ENCODE results near the gene LRRC32. TPM values are rescaled to one million over a fixed set of nuclear protein-coding genes. Genes with fewer than 3 reads are reported as not detected.

LRRC32 gene
- total RNA-seq, 4 donors from 2014 or later: 10.0 to 121 (median 17.5) TPM

GRCh38 chr11:76691655-76692054 lies 21.1 kb upstream of the LRRC32 start:
- Histone ChIP-seq H3K9me3 (no peaks in the 10 kb centered on the region), H3K36me3 (no peaks in the 10 kb centered on the region), H3K4me3 (no peak overlapping the region), H3K27ac (no peak overlapping the region), H3K27me3 (no peaks in the 10 kb centered on the region), H3K4me1 (no peaks in the 10 kb centered on the region)
- no peak for DNase-seq
- intact Hi-C loops (cut with DNase I; ENCODE audit: low total_unique reads): no loop called here
- TF ChIP-seq POLR2A (IDR thresholded peaks at IDR 0.05) (no peak), CTCF (IDR thresholded peaks at IDR 0.05) (no peak)

GRCh38 chr11:76690736-76691135 lies 20.2 kb upstream of the LRRC32 start:
- intact Hi-C loops (cut with DNase I; ENCODE audit: low total_unique reads): no loop called here
- H3K27ac ChIP-seq: no peak overlapping the region
- no peak for DNase-seq
- no peak overlapping the region for H3K4me3 ChIP-seq
- no peaks in the 10 kb centered on the region for H3K9me3 ChIP-seq
- no peak for TF ChIP-seq CTCF (IDR thresholded peaks at IDR 0.05)
- no peak for TF ChIP-seq POLR2A (IDR thresholded peaks at IDR 0.05)
- H3K27me3 ChIP-seq: no peaks in the 10 kb centered on the region
- H3K36me3 ChIP-seq: no peaks in the 10 kb centered on the region
- no peaks in the 10 kb centered on the region for H3K4me1 ChIP-seq

- Histone ChIP-seq H3K36me3 (no peaks in the 10 kb centered on the region), H3K4me1 (no peaks in the 10 kb centered on the region), H3K27me3 (no peaks in the 10 kb centered on the region), H3K27ac (no peak overlapping the region), H3K4me3 (no peak overlapping the region), H3K9me3 (no peaks in the 10 kb centered on the region)
- no peak for DNase-seq
- TF ChIP-seq CTCF (IDR thresholded peaks at IDR 0.05) (no peak), POLR2A (IDR thresholded peaks at IDR 0.05) (no peak)
- intact Hi-C loops (cut with DNase I; ENCODE audit: low total_unique reads): no loop called here
Measured at GRCh38 chr11:76689313-76690260, 19.0 kb upstream of the LRRC32 start.

- DNase-seq: no peak
- Histone ChIP-seq H3K27ac (no peak overlapping the region), H3K4me3 (no peak overlapping the region), H3K27me3 (no peaks in the 10 kb centered on the region), H3K36me3 (no peaks in the 10 kb centered on the region), H3K4me1 (no peaks in the 10 kb centered on the region), H3K9me3 (no peaks in the 10 kb centered on the region)
- TF ChIP-seq CTCF (IDR thresholded peaks at IDR 0.05): no peak
- TF ChIP-seq POLR2A (IDR thresholded peaks at IDR 0.05): no peak
- intact Hi-C loops (cut with DNase I; ENCODE audit: low total_unique reads): no loop called here
Measured at GRCh38 chr11:76688146-76688545, 17.6 kb upstream of the LRRC32 start.

- Histone ChIP-seq H3K36me3 (no peaks in the 10 kb centered on the region), H3K4me1 (no peaks in the 10 kb centered on the region), H3K9me3 (no peaks in the 10 kb centered on the region), H3K4me3 (no peak overlapping the region), H3K27me3 (no peaks in the 10 kb centered on the region), H3K27ac (no peak overlapping the region)
- intact Hi-C loops (cut with DNase I; ENCODE audit: low total_unique reads): no loop called here
- DNase-seq: no peak
- no peak for TF ChIP-seq POLR2A (IDR thresholded peaks at IDR 0.05)
- no peak for TF ChIP-seq CTCF (IDR thresholded peaks at IDR 0.05)
Measured at GRCh38 chr11:76686261-76687079, 15.9 kb upstream of the LRRC32 start.

Measured in uterus (tissue), 4 donors.